NCI-H345 (cell line): ENCODE results near the gene SFTA2.
"Not testable (repeated sequence)": the region's sequence is repeated elsewhere in the genome, so short reads cannot be mapped to it uniquely, and the experiment has no call there.

Source experiments
- DNase-seq: peaks from one replicate; lab custom pipeline; 2025; lab: John Stamatoyannopoulos, UW

The SFTA2 gene

GRCh38 chr6:30942338-30943060 lies 10.5 kb upstream of the SFTA2 start:
- DNase-seq = no peak

GRCh38 chr6:30940361-30940986 lies 8.5 kb upstream of the SFTA2 start, which contains the start of gene MUCL3:
TSS of gene MUCL3 (plus strand) at chr6:30940973. CDS start at chr6:30941000, 27 bp downstream.
- DNase-seq = no peak

- DNase-seq = no peak
Measured at GRCh38 chr6:30939473-30939872, 7.5 kb upstream of the SFTA2 start.

- no peak for DNase-seq
Measured at GRCh38 chr6:30938730-30939129, 6.8 kb upstream of the SFTA2 start.

GRCh38 chr6:30937265-30937664 lies 5.3 kb upstream of the SFTA2 start:
- DNase-seq = no peak

GRCh38 chr6:30935018-30935417 lies 3.0 kb upstream of the SFTA2 start:
- DNase-seq = peak; percentile 53

GRCh38 chr6:30932665-30933365 lies 845 bp upstream of the SFTA2 start:
- DNase-seq = no peak

GRCh38 chr6:30931272-30931671 lies 698 bp downstream of the SFTA2 start:
- DNase-seq = no peak

- no peak for DNase-seq
Measured at GRCh38 chr6:30930506-30930905, 1.5 kb downstream of the SFTA2 start.

GRCh38 chr6:30928677-30929076 lies 3.3 kb downstream of the SFTA2 start:
- no peak for DNase-seq

GRCh38 chr6:30927080-30927479 lies 4.9 kb downstream of the SFTA2 start:
- not testable (repeated sequence) for DNase-seq

GRCh38 chr6:30926644-30927043 lies 5.3 kb downstream of the SFTA2 start:
- DNase-seq = no peak

- not testable (repeated sequence) for DNase-seq
Measured at GRCh38 chr6:30924040-30924627, 7.8 kb downstream of the SFTA2 start.

- DNase-seq = no peak
Measured at GRCh38 chr6:30922447-30922852, 9.5 kb downstream of the SFTA2 start.

GRCh38 chr6:30918670-30919069 lies 13.3 kb downstream of the SFTA2 start:
- no peak for DNase-seq

- DNase-seq = no peak
Measured at GRCh38 chr6:30917487-30917886, 14.5 kb downstream of the SFTA2 start.

GRCh38 chr6:30917041-30917440 lies 14.9 kb downstream of the SFTA2 start:
- no peak for DNase-seq

GRCh38 chr6:30915591-30915946 lies 16.4 kb downstream of the SFTA2 start:
- peak; percentile 26 for DNase-seq

- no peak for DNase-seq
Measured at GRCh38 chr6:30914854-30915590, 16.9 kb downstream of the SFTA2 start.

GRCh38 chr6:30914076-30914853 lies 17.7 kb downstream of the SFTA2 start, which contains the start of gene VARS2:
TSS of gene VARS2 (plus strand) at chr6:30914238. CDS start at chr6:30914837, 599 bp downstream.
- peak; percentile 85 for DNase-seq

GRCh38 chr6:30913721-30914075 lies 18.3 kb downstream of the SFTA2 start:
- no peak for DNase-seq
